Common myeloid progenitor, CD34-positive (primary cell): ENCODE results near the gene MSL1.

Experiments
- CTCF ChIA-PET: fragments of 350-600 bp; sonication (Branson Sonifier 250); formaldehyde crosslinking; loops from one replicate; lab custom pipeline; 2021; ENCODE audit warnings: antibody characterized with exemption; lab: Charles Lee
- POLR2A ChIA-PET: fragments of 350-600 bp; sonication (Branson Sonifier 250); formaldehyde crosslinking; loops from one replicate; lab custom pipeline; 2021; ENCODE audit warnings: antibody characterized with exemption; lab: Charles Lee
- DNase-seq, 3 donors: peaks; one replicate each; pipeline versions ENCODE4 v3.0.0 to v3.0.0-alpha.2; 2013
- H3K27ac ChIP-seq, 2 experiments: 1 replicate in 1 of 2; 2 replicates in 1 of 2; pipeline ENCODE4 v1.7.0; 2013; ENCODE audit warnings: inconsistent platforms in 2 of 2, low read length in 2 of 2, mild to moderate bottlenecking in 2 of 2, low read depth in 1 of 2, moderate library complexity in 1 of 2; ENCODE audit not compliant: severe bottlenecking in 2 of 2, insufficient read depth in 1 of 2, poor library complexity in 1 of 2
- H3K27me3 ChIP-seq, 5 experiments: replicated peaks in 2 of 5; 1 replicate in 3 of 5; 2 replicates in 2 of 5; pipeline versions ENCODE4 v1.6.1 to v1.7.0; 2013; ENCODE audit warnings: low read length in 4 of 5, mild to moderate bottlenecking in 2 of 5, moderate library complexity in 2 of 5, inconsistent platforms in 1 of 5; ENCODE audit not compliant: insufficient read depth in 5 of 5, control insufficient read depth in 4 of 5
- H3K36me3 ChIP-seq, 4 experiments: 1 replicate in 2 of 4; 2 replicates in 2 of 4; pipeline versions ENCODE4 v1.6.1 to v1.7.0; 2013; ENCODE audit warnings: low read length in 3 of 4, control low read depth in 1 of 4, mild to moderate bottlenecking in 1 of 4; ENCODE audit not compliant: control insufficient read depth in 4 of 4, insufficient read depth in 4 of 4
- H3K4me1 ChIP-seq, 4 experiments: 1 replicate in 3 of 4; 2 replicates in 1 of 4; pipeline versions ENCODE4 v1.6.1 to v1.7.1; 2013; ENCODE audit warnings: low read length in 3 of 4, mild to moderate bottlenecking in 3 of 4, control low read depth in 1 of 4, inconsistent platforms in 1 of 4, moderate library complexity in 1 of 4; ENCODE audit not compliant: control insufficient read depth in 4 of 4, insufficient read depth in 4 of 4; ENCODE audit errors: control extremely low read depth in 1 of 4
- H3K4me3 ChIP-seq, 7 experiments: 1 replicate in 4 of 7; 2 replicates in 3 of 7; pipeline versions ENCODE4 v1.5.1 to v1.7.0; 2013; ENCODE audit warnings: mild to moderate bottlenecking in 7 of 7, low read length in 6 of 7, moderate library complexity in 6 of 7, inconsistent platforms in 2 of 7, low read depth in 2 of 7, control low read depth in 1 of 7; ENCODE audit not compliant: insufficient read depth in 4 of 7, control insufficient read depth in 1 of 7; ENCODE audit errors: extremely low read depth in 1 of 7
- H3K9me3 ChIP-seq, 5 experiments: 1 replicate in 4 of 5; 2 replicates in 1 of 5; pipeline versions ENCODE4 v1.6.1 to v1.7.1; 2013; ENCODE audit warnings: low read length in 4 of 5, mild to moderate bottlenecking in 2 of 5, inconsistent platforms in 1 of 5, low read depth in 1 of 5, moderate library complexity in 1 of 5; ENCODE audit not compliant: control insufficient read depth in 4 of 5, insufficient read depth in 2 of 5; ENCODE audit errors: control extremely low read depth in 1 of 5
- WGBS: methylation state at CpG from one replicate; pipeline ENCODE4 v1.1.5; 2013; ENCODE audit not compliant: insufficient coverage; 5-methylcytosine and 5-hydroxymethylcytosine counted together

MSL1 gene

GRCh38 chr17:40178660-40179059 lies 56.9 kb downstream of the MSL1 start:
- Histone ChIP-seq H3K36me3 (peaks cover 2 to 10% (median 6%) of the 10 kb centered on the region in 4 experiments), H3K4me3 (peak overlapping the region in 1 of 7 experiments; percentile 75), H3K27me3 (peaks cover 0 to 8% (median 0%) of the 10 kb centered on the region in 5 experiments), H3K9me3 (no peaks in the 10 kb centered on the region), H3K4me1 (peaks cover 0 to 16% (median 11%) of the 10 kb centered on the region in 4 experiments), H3K27ac (no peak overlapping the region)
- no peak for DNase-seq
- ChIA-PET POLR2A (interaction anchor here (0.7 to 1.2 kb wide), 2 partner anchors 13 to 30 kb away, joined by 3 to 4 read pairs; no protein-coding TSS in a partner anchor), CTCF (interaction anchor here (0.6 to 7.7 kb wide), 7 partner anchors 10 to 501 kb away, joined by 3 to 70 read pairs (median 3); partner anchors contain the start of gene CASC3)
- 100% methylated on average over 6 of the region's 7 CpGs for WGBS

GRCh38 chr17:40179923-40180659 lies 58.3 kb downstream of the MSL1 start:
- H3K27ac ChIP-seq, result no peak overlapping the region

GRCh38 chr17:40180694-40181093 lies 58.9 kb downstream of the MSL1 start:
- H3K4me1 ChIP-seq, result peaks cover 0 to 16% (median 11%) of the 10 kb centered on the region in 4 experiments
- H3K27ac ChIP-seq, result no peak overlapping the region
- no peaks in the 10 kb centered on the region for H3K9me3 ChIP-seq
- no peak for DNase-seq
- peaks cover 0 to 6% (median 4%) of the 10 kb centered on the region in 4 experiments for H3K36me3 ChIP-seq
- H3K4me3 ChIP-seq, result no peak overlapping the region
- peaks cover 0 to 8% (median 0%) of the 10 kb centered on the region in 5 experiments for H3K27me3 ChIP-seq
- WGBS, result 100% methylated on average over 1 of the region's 5 CpGs
- ChIA-PET CTCF (interaction anchor here (7.7 kb wide), 1 partner anchor 11 kb away, joined by 70 read pairs; no protein-coding TSS in a partner anchor), POLR2A (no interaction called here)

More at GRCh38 chr17:40179923-40180659, 58.3 kb downstream of the MSL1 start:
- Histone ChIP-seq H3K4me3 (no peak overlapping the region), H3K4me1 (peaks cover 0 to 16% (median 11%) of the 10 kb centered on the region in 4 experiments), H3K9me3 (no peaks in the 10 kb centered on the region), H3K36me3 (peaks cover 0 to 6% (median 5%) of the 10 kb centered on the region in 4 experiments), H3K27me3 (peaks cover 0 to 8% (median 0%) of the 10 kb centered on the region in 5 experiments)
- ChIA-PET POLR2A (interaction anchor here (0.6 kb wide), 1 partner anchor 37 kb away, joined by 4 read pairs; no protein-coding TSS in a partner anchor), CTCF (interaction anchor here (1.4 to 7.7 kb wide), 3 partner anchors 12 to 39 kb away, joined by 3 to 70 read pairs (median 3); partner anchors contain the start of gene CASC3)
- 97% methylated on average over 4 of the region's 6 CpGs for WGBS
- no peak for DNase-seq

- H3K27me3 ChIP-seq, result peaks cover 0 to 8% (median 0%) of the 10 kb centered on the region in 5 experiments
- CTCF ChIA-PET, result interaction anchor here (7.7 kb wide), 1 partner anchor 10 kb away, joined by 70 read pairs; no protein-coding TSS in a partner anchor
- H3K27ac ChIP-seq, result no peak overlapping the region
- peaks cover 0 to 16% (median 11%) of the 10 kb centered on the region in 4 experiments for H3K4me1 ChIP-seq
- WGBS, result 90% methylated on average over 7 of the region's 8 CpGs
- DNase-seq, result no peak
- H3K9me3 ChIP-seq, result no peaks in the 10 kb centered on the region
- POLR2A ChIA-PET, result no interaction called here
- peaks cover 0 to 2% (median 1%) of the 10 kb centered on the region in 4 experiments for H3K36me3 ChIP-seq
- no peak overlapping the region for H3K4me3 ChIP-seq
Measured at GRCh38 chr17:40181205-40181604, 59.4 kb downstream of the MSL1 start.

- H3K27me3 ChIP-seq, result peaks cover 0 to 8% (median 0%) of the 10 kb centered on the region in 5 experiments
- no peaks in the 10 kb centered on the region for H3K9me3 ChIP-seq
- no peaks in the 10 kb centered on the region for H3K36me3 ChIP-seq
- peaks cover 0 to 8% (median 4%) of the 10 kb centered on the region in 4 experiments for H3K4me1 ChIP-seq
- no peak overlapping the region for H3K27ac ChIP-seq
- no peak overlapping the region for H3K4me3 ChIP-seq
- no peak for DNase-seq
- ChIA-PET POLR2A (interaction anchor here (0.7 kb wide), 1 partner anchor 720 kb away, joined by 12 read pairs; no protein-coding TSS in a partner anchor), CTCF (interaction anchor here (1.3 to 7.7 kb wide), 2 partner anchors 9 to 15 kb away, joined by 3 to 70 read pairs; no protein-coding TSS in a partner anchor)
- 93% methylated on average over 2 of the region's 6 CpGs for WGBS
Measured at GRCh38 chr17:40182606-40183005, 60.8 kb downstream of the MSL1 start.
